A549 (cell line): ENCODE data around the gene PGF.

ENCODE experiments used
- CTCF ChIP-seq: fragments of >200 bp; sonication (Bioruptor Twin); formaldehyde crosslinking; IDR thresholded peaks from 3 replicates; pipeline ENCODE4 v1.5.1; 2016
- MAFK ChIP-seq: fragments of 450-650 bp; IDR thresholded peaks from 2 replicates; pipeline ENCODE4 v1.6.1; 2014; ENCODE audit not compliant: partially characterized antibody
- PBX3 ChIP-seq: IDR thresholded peaks from 2 replicates; pipeline ENCODE4 v1.6.1; 2012
- POLR2A ChIP-seq: IDR thresholded peaks from 2 replicates; pipeline ENCODE4 v1.6.1; 2012; ENCODE audit warnings: mild to moderate bottlenecking, low read length

GRCh38 chr14:74973003-74973653 is 17.7 kb upstream of the PGF start:
- no peak for TF ChIP-seq MAFK
- no peak for TF ChIP-seq POLR2A
- no peak for TF ChIP-seq CTCF
- TF ChIP-seq PBX3 = no peak
